Putamen (tissue), 1 donor: ENCODE measurements around the gene LRBA.

ENCODE experiments used
- DNase-seq: peaks from one replicate; pipeline ENCODE4 v3.0.0-alpha.2; 2016; ENCODE audit warnings: low spot score

LRBA gene

DNA sequence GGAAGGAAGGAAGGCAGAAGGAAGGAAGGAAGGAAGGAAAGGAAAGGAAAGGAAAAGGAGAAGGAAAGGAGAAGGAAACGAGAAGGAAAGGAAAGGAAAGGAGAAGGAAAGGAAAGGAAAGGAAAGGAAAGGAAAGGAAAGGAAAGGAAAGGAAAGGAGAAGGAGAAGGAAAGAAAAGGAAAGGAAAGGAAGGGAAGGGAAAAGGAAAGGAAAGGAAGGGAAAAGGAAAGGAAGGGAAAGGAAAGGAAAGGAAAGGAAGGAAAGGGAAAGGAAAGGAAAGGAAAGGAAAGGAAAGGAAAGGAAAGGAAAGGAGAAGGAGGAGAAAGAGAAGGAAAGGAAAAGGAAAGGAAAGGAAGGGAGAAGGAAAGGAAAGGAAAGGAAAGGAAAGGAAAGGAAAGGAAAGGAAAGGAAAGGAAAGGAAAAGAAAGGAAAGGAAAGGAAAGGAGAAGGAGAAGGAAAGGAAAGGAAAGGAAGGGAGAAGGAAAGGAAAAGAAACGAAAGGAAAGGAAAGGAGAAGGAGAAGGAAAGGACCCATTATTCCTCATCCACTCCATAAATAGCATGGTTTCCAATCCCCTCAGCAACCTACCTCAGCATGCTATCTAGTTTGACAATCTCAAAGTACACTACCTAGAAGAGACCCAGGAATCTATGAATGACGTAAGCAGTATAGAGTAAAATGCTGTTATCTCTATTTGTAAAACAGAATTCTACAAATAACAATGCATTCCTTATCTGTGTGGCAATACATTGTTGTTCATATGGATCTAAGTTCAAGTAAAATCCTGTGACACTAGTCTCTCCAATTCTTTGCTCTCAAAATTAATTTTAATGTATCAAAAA lies 209.7 kb downstream of the LRBA start:
- no peak for DNase-seq

DNA sequence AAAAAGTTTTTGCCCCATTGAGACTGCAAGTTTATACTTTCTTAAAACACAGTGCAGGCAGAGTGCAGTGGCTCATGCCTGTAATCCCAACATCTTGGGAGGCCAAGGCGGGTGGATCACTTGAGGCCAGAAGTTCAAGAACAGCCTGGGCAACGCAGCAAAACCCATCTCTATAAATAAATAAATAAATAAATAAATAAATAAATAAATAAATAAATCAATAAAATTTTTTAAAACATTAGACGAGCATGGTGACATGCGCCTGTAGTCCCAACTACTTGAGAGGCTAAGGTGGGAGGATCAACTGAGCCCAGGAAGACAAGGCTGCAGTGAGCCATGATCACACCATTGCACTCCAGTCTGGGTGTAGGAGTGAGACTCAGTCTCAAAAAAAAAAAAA lies 213.3 kb downstream of the LRBA start:
- DNase-seq: no peak

DNA sequence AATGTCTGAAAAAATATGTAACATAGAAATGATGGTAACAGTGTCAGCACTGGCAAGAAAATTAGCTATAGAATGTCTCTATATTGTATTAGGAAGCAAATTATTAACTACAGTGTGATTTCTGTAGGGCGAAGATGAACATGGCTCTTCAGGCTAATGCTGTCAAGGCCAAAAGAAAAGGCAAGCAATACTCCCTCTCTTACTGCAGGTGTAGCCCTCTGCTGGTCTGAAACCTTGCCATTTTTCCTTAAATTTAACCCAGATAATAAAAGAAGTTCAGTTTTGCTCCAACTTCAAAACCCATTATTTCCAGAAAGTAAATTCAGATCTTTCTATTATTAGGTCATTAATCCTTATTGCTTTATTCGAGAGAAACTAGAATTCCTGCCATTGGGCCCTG lies 215.9 kb downstream of the LRBA start:
- DNase-seq: no peak

DNA sequence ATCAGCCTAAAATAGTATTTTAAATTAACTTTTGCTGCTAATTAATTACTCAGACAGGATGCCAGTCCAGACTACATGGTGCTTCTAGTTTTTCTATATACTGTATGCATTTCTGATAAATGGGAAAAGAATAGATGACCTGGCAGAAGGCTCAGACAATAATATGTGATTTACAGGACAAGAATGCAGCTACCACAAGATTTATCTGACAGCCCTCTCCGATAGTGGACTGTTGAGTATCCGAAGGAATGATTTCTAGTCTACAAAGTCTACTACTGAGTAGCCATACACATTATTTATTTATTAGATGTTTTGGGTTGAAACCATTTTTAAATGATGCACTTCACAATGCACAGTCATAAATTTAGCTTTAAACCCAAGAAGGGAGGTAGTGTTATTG lies 220.4 kb downstream of the LRBA start:
- no peak for DNase-seq

DNA sequence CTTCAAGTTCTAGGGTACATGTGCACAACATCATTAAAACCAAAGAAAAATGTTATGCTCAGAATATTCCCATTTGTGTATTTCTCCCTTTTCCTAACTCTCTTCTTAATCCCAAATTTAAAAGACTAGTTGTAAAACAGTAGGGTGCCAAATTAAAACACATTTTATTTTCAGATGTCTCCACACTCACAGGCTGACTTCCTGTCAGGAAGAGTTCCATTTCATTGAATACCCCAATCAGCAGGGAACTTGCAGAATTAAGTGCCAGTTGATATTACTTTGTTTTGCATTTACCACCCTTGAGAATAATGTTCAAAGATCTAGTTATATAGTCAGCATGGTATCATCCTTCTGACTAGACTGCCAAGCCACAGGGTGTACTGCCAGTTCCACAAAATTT lies 225.2 kb downstream of the LRBA start:
- DNase-seq: no peak

DNA sequence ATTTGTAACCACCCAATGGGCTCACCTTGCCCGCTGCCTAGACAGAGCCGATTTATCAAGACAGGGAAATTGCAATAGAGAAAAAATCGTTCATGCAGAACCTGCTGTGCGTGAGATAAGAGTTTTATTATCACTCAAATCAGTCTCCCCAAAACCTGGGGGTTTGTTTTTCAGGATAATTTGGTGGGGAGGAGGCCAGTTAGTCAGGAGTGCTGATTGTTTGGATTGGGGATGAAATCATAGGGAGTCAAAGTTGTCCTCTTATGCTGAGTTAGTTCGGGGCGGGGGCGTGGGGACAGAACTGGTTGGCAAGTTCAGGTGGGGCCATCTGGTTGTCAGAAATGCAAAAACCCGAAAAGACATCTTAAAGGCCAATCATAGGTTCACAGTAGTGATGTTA lies 230.1 kb downstream of the LRBA start:
- DNase-seq: no peak

DNA sequence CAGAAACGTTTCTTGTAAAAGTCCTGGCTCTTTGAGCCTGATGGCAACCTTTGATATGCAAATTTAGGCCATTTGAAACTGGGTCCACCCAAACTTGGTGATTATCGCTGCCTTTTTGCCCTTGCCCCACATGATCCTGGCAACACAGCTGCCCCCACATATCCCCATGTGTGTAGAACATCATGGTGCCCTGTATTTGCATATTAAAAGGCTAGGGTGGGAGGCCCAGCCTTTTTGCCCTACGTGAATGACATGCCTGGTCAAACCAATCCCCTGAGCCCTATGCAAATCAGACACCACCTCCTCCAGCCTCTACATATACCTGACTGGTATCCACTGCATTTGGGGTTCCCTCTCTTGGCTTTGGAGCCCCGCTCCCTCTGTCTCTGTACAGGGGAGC lies 230.8 kb downstream of the LRBA start:
- no peak for DNase-seq

DNA sequence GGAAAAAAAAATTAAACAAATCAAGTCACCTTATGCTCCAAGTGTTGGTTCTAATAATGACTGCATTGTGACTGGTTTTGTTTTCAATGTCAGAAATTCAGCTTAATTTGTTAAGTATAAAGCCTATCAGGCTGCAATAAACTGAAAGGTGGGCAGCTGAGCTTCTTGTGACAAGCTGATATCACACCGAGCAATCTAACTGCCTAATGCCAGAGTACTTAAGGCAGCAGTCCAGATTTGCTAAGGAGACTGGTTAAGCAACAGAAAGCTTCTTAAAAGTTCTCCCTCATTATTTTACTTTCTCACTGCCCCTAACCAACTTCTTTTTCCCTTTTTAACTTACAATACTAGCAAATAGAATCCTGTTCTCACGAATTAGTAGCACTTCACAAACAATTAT lies 232.2 kb downstream of the LRBA start:
- no peak for DNase-seq

DNA sequence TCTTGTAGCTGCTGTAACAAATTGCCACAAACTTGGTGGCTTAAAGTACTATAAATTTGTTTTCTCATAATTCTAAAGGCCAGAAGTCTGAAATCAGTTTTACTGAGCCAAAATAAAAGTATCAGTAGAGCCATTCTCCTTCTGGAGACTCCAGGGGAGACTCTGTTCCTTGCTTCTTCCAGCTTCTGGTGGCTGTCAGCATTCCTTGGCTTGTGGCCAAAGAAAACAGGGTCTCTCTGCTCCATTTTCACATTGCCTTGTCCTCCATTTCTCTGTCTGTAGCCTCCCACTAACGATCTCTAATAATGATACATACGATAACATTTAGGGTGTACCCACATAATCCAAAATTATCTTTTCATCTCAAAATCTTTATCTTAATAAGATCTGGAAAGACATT lies 232.8 kb downstream of the LRBA start:
- DNase-seq: no peak

DNA sequence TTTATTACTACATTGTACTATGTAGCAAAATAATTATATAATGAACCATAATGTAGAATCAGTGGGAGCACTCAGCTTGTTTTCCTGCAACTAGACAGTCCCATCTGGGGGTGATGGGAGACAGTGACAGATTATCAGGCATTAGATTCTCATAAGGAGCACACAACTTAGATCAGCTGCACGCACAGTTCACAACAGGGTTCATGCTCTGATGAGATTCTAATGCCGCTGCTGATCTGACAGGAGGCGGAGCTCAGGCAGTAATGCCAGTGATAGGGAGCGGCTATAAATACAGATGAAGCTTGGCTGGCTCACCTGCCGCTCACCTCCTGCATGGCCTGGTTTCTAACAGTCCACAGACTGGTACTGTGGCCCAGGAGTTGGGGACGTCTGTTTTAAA lies 233.9 kb downstream of the LRBA start:
- DNase-seq: no peak

DNA sequence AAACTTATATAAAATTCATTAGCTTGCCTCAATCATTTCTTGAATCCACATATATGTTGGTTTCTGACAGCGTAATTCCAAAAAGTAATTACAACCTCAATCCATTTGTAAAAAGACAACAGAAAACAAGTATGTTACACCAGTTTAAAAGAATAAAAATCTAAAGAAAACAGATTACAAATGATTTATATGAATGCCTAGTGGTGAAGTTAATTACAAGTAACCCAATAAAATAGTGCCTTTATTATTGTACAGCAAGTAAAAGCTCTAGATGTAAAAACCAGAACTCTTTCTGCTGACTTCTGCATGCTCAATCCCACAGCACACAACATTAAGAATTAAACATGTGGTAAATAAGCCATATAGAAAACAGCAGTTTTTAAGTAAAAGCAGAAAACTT lies 235.4 kb downstream of the LRBA start:
- DNase-seq: no peak

DNA sequence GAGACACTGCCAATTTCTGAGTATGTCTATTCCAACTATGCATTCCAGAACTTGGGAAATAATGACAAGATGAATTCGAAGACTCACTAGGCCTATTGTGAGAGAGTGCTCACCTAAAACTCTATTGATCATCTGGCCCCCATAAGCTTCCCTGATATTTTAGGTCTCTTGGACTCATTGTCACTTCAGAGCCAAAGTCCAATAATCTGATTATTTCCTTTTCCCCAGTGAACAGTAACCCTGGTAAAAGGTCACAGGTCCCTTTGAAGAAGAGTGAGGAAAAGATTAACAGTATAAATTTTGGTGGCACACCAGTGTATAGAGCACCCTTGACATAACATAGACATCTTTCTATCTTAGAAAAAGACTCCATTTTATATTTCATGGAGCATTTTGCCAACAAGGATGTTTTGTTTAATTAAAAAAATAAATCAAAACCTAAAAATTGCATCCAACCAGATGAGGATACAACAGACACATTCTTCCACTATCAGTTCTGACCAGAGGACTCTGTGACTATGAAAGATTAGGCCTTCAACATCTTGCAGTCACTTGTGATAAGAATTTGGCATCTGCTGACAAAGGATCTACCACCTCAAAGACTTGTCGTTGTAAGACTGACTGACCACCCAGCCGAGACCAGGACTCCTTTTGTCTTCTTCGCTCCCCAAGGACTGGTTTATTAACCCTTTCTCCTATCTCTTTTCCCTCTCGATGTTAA lies 241.2 kb downstream of the LRBA start:
- no peak for DNase-seq

DNA sequence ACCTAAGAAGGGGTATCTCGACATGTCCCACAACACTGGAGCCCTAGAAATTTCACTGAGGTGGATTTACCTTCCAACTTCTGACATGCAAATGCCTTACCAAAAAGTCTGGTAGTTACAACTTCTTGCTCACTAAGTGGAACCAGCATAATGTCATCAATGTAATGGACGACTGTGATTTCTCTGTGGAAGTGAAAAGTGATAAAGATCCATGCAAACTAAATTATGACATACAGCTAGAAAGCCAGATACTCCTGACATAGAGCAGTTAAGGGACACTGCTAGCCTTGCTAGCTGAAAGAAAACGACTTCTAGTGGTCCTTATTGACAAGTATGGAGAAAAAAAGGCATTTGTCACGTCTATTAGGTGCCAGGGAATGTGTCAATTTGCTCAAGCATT lies 242.1 kb downstream of the LRBA start:
- DNase-seq: no peak

DNA sequence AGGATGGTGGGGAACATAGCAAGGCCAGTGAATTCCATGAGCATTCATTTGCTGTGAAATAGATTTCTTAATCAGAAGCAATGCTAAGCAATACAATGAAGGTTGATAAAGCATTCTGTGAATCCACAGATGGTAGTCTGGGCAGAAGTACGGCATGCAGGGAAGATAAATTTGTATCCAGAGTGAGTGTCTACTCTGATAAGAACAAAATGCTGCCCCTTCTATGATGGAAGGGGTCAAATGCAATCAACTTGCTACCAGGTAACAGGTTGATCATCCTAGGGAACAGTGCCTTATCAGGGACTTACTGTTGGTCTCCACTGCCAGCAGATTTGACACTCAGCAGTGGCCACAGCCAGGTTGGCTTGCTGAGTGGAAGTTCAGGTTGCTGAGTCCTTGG lies 243.7 kb downstream of the LRBA start:
- no peak for DNase-seq

DNA sequence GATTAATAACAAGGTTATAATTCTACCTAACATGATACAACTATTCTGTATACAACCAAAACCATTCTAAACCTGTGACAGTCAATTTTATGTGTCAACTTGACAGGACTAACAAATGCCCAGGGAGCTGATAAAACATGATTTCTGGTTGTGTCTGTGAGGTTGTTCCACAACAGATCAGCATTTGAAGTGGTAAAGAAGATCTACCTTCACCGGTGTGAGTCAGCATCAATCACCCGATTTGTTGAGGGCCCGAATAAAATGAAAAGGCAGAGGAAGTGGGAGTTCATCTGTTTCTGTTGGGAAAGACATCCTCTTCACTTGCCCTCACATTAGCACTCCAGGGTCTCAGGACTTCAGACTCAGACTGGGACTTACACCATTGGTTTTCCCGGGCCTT lies 245.2 kb downstream of the LRBA start:
- DNase-seq: no peak

DNA sequence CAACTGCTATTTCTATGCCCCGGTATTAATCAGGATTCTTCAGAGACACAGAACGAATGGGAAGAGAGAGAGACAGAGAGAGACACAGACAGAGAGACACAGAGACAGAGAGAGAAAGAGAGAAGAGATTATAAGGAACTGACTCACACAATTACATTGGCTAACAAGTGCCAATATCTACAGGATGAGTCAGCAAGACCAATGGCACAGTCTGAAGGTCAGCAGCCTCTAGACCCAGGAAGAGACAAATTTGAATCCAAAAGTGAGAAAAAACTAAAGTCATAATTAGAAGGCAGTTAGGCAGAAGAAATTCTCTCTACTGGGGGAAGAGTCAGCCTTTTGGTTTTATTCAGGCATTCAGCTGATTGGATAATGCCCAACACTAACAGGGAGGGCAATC lies 245.8 kb downstream of the LRBA start:
- no peak for DNase-seq

DNA sequence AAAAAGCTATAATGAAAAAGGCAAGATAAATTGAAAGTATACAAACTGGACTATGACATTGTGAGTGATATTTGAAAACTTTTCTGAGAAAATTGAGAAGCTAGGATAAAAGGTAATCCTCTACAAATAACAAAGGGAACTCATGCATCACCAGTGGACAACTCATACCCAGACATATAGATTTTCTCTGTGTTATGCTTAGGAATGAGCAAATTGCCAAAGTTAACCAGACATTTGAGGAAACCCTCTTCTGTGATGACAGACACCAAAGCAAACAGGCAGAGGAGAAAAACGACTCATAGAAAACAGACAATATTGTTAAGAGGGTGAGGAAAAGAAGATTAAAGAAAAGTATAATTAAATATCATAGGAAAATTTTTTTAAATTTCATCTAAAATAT lies 246.6 kb downstream of the LRBA start:
- no peak for DNase-seq

DNA sequence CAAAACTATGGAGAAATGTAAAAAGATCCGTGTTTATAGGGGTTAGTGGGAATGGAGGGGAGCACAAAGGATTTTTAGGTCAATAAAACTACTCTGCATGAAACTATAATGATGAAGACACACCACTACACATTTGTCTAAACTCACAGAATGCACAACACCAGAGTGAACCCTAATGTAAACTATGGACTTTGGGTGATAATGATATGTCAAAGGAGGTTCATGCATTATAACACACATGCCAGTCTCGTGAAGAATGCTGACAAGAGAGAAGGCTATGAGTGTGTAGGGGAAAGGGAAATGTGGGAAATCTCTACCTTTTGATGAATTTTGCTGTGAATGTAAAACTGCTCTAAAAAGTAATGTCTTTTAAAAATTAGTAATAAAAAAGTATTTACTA lies 249.9 kb downstream of the LRBA start:
- no peak for DNase-seq

DNA sequence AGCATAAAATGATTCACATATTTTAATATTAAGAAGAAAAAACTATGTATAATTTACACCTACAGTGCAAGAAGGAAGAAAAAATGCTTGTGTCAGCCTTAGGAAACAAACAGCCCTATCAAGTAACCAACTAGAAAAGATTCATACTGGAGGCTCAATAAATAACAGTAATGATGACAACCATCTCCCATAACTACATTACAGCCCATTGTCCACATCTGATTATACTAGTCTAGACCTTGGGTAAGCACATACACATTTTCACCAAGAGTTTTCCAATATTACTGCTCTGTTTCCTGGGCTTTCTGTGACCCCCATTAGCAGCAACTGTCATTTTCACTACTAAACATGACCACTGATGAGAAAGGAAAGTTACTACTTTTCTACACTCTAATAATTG lies 263.4 kb downstream of the LRBA start:
- DNase-seq: no peak

DNA sequence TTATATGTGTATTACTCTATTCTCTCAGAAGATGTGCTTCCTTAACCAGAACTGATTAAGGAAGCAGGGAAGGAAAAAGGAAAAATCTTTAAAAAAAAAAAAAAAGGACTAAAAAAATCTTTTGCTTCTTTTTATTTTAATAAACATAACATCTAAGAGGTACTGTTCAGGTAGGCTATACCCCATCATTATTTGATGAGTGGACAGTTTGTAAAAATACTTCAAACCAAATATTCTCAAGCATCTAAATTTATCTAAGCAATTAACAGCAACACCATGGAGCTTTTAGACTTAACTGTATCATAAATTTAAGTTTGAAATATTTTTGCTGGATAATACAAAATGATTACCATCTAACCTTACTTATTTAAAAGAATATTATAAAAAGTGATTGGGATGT lies 264.3 kb downstream of the LRBA start:
- DNase-seq: no peak

DNA sequence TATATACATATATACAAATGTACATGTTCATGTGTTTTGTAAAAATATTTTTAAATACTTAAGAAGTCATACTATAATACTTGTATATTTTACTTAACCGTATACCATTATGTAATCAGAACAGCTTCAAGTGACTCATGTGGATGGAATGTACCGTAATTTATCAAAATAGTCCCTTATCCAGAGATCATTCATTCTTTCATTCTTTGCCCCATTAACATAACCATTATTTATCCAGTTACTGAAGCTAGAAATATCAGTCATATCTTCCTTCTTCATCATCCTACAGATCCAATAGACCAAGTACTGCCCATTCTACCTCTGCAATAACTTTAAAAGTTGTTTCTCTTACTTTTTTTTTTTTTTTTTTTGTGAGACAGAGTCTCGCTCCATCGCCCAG lies 268.9 kb downstream of the LRBA start:
- no peak for DNase-seq

DNA sequence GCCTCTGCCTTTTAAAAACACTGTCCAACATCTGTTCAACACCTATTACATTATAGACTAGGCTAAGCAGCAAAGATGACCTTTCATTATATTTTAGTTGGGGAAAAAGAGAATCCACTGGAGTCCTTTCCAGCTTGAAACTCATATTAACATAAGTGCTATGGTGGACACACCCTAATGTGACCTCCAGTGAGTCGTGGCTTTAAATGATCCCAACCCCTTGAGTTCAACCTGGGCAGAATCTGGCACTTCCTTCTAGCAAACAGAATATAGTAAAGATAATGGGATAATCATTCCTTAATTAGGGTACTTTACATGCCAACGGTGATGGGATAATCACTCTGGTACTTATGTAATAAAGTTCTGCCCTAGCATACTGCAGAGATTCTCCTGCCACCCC lies 270.5 kb downstream of the LRBA start:
- DNase-seq: no peak

DNA sequence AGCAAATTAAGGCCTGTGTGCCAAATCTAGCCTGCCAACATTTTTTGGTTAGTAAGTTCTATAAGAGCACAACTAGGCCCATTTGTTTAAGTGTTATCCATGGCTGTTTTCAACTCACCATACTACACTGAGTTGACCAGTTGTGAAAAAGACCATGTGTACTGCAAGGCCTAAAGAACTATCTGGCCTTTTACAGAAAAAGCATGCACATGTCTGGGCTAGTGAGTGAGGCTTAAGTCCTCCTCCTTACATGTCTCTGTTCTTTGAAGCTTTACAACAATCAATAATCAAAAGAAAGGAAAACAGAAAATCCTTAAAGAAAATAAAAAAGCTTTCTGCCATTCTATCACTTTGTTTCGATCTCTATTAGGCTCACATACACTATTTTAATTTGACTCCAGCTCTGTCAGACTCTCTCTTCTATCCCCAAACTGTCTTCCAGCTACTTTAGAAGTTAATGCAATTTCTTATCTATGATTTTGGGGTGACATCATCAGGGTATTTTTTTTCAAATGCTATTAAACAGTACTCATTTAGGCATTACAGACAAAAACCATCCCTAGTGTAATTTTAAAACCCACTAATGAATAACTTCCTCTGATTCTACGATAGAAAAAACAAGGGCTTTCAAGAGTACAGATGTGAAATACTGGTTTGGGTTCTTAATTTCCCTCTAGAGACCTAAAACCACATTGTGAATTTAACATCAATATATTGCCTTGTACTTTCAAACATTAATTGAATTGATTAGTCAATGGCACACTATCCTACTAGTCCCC lies 271.3 kb downstream of the LRBA start:
- no peak for DNase-seq
